Glomerular visceral epithelial cell (primary cell): ENCODE data around the gene CREB3L4.
A peak's percentile ranks its signal among the peaks of the same experiment; 100 is the strongest.

Source experiments
- DNase-seq: peaks from one replicate; pipeline ENCODE4 v3.0.0-alpha.2; 2016; ENCODE audit errors: extremely low spot score

The CREB3L4 gene

DNA sequence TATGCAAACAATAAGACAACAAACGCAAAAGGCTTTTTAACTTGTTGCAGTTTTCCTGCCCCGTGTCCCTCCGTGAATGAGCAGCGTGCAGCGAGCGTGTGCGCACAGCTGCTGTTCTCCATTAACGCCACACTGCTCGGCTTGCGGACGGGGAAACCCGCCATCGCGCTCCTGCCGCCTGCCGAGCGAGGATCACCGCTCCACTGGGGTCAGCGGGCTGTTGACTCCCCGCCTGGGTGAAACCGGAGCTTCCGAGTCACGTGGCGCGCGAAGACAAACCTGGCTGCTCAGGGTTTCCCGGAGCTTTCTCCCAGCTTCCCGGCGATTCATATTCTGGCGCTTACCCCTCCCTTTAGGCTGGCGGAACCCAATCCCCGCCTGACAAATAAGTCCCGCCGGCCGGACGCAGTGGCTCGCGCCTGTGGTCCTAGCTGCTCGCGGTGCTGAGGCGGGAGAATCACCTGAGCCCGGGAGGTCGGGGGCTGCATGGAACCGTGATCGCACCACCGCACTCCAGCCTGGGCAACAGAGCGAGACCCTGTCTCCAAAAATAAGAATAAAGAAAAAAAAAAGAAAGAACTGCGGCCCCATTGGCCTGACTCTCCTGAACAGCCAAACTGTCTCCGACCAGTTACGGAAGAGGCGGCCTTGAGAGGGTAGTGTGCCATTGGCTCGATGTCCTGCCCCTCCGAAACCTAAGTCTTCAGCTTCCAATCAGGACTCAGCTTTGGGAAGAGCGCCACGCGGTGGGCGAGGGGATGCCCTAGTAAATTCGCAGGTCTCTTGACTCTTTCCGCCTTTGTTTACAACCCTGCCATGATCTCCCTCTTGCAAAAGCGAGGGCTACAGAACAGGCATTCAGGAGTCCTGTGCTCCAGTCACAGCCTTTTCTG lies at the start of gene CREB3L4:
TSS of gene CREB3L4 (plus strand) at position 796 of the 893 bp plus-strand sequence. CDS start 624 bp downstream, outside the sequence.
- DNase-seq = peak; percentile 96

- DNase-seq = peak; percentile 25
Measured at GRCh38 chr1:153919876-153920852, 47.5 kb upstream of the CREB3L4 start.

- DNase-seq = no peak
Measured at GRCh38 chr1:153921080-153921802, 46.5 kb upstream of the CREB3L4 start.

- peak; percentile 13 for DNase-seq
Measured at GRCh38 chr1:153921803-153922075, 46.0 kb upstream of the CREB3L4 start.

- DNase-seq = no peak
Measured at GRCh38 chr1:153922076-153922971, 45.4 kb upstream of the CREB3L4 start.

GRCh38 chr1:153922972-153923925 lies 44.5 kb upstream of the CREB3L4 start, which contains the start of gene GATAD2B:
Gene GATAD2B, minus strand, starts transcription at chr1:153922972. Its CDS starts 94,625 bp downstream, at chr1:153828347.
- DNase-seq = peak; percentile 100

DNA sequence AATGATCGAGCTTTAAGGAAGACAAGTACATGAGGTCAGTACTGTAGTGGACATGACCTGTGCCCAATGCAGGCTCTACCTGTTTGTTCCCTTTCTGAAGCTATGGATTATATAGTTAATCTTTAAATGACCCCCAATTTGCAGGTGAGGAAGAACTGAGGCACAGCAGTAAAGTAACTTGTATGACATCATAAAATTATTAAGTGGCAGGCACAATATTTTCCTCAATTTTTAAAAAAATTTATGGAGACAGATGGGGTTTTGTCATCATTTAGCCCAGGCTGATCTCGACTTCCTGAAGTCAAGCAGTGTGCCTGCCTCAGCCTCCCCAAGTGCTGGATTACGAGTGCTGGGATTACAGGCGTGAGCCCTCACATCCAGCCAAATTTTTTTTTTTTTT lies 41.3 kb upstream of the CREB3L4 start:
- DNase-seq = no peak

DNA sequence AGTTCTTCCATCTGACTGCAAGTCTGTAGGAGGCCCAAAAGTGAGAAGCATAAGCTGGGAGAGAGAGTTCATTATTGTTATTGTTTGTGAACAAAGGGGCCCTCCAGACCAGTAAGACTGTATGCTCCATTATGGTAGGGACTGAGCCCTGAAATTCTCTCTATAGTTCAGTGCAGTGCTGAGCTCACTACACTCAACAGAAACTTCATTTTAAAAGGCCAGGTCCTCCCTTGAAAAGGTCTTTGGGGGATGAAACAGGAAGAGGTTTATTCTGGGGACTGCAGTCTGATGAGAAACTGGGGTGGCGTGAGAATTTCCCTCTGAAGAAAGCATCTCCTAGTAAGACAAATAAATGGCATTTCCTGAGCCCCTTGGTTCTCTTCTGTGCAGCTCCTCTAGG lies 39.5 kb upstream of the CREB3L4 start:
- DNase-seq = no peak

DNA sequence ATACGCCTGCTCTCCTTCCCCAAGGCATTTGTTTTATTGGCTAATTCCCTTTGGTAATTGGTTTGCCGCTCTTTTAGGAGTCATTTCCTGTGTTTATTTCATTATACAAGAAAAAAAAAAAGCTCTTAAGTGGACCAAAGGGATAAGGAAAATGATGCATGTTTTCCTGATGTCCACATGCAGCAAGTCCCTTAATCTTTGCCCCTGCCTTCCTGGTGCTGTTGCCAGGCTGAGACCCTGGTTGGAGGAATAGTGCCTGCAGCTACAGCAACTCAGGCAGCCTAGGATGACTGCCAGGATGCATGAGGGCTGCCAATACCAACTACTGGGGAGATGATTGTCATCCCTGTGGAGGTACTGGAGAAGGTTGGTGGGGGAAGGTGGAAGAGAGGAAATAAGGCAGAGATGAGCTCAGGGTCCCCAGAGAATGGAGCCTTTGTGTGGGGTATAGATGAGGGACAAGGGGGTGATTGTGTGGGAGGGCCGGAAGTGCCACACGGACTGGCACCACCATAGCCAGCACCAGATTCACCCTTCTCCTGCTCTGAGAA lies 38.8 kb upstream of the CREB3L4 start:
- DNase-seq = no peak

DNA sequence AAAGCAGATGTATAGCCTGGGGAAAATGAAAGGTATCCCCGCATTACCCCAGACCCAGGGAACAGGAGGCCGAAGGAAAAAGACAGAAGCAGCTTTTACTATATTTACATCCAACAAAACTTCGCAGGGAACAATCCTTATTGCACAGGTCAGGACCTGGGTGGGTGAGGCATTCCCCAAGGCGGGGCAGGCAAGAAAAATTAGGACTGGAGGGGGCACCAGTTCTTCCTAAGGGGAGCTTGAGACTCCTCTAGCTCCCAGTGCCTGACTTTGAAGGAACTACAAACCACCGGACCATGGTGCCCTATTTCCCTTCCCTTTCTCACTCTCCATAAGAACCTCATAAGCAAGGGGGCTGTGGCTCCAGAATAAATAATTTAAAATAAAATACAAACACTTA lies 38.3 kb upstream of the CREB3L4 start:
- no peak for DNase-seq

- DNase-seq = no peak
Measured at GRCh38 chr1:153929981-153930948, 37.4 kb upstream of the CREB3L4 start.

GRCh38 chr1:153932156-153933131 lies 35.3 kb upstream of the CREB3L4 start:
- no peak for DNase-seq

- no peak for DNase-seq
Measured at GRCh38 chr1:153933430-153933829, 34.3 kb upstream of the CREB3L4 start.

GRCh38 chr1:153933955-153934354 lies 33.7 kb upstream of the CREB3L4 start:
- no peak for DNase-seq

DNA sequence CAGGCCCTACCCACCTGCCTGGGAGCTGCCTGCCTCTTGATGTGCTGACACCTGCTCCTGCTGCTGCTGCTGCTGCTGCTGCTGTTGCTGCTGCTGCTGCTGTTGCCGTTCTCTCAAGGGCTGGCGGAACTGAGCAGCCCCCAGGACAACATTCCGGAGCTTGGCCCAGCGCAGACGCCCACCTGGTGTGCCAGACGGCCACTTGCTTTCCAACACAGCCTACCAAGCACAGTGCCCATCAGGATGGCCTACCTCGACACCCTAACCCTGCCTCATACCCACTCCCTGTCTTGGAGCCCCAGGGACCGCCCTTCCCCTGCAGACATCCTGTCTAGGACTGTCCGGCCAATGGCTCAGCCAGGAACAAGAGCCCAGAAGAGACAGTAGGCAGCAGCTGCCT lies 33.0 kb upstream of the CREB3L4 start:
- no peak for DNase-seq

- no peak for DNase-seq
Measured at GRCh38 chr1:153936011-153936802, 31.5 kb upstream of the CREB3L4 start.
